Keratinocyte (primary cell): ENCODE measurements around the gene ZNF646. TPM values are rescaled to one million over a fixed set of nuclear protein-coding genes. Genes with fewer than 3 reads are reported as not detected.

Experiments used
- DNase-seq: peaks from one replicate; pipeline ENCODE4 v3.0.0-alpha.2; 2011; ENCODE audit warnings: low read depth, missing footprints, low spot score
- FAIRE-seq: peaks from 2 replicates; lab custom pipeline; 2011; peaks lifted over from hg19 to GRCh38; lab: Jason Lieb, UNC
- H2AFZ ChIP-seq: 2 replicates; pipeline ENCODE4 v1.6.0; 2012; ENCODE audit warnings: low read length, control low read depth, inconsistent platforms; ENCODE audit not compliant: control insufficient read depth
- H3K27ac ChIP-seq: 2 replicates; pipeline ENCODE4 v1.5.1; 2011; ENCODE audit warnings: low read length; ENCODE audit not compliant: control insufficient read depth, insufficient read depth
- H3K27me3 ChIP-seq: 3 replicates; pipeline ENCODE4 v1.6.0; 2011; ENCODE audit warnings: low read length; ENCODE audit not compliant: control insufficient read depth, insufficient read depth; ENCODE audit errors: extremely low read depth
- H3K36me3 ChIP-seq, 2 experiments: 2 replicates in 1 of 2; 3 replicates in 1 of 2; pipeline ENCODE4 v1.5.1; 2011; ENCODE audit warnings: low read length in 2 of 2, mild to moderate bottlenecking in 1 of 2; ENCODE audit not compliant: control insufficient read depth in 2 of 2, insufficient read depth in 2 of 2; ENCODE audit errors: extremely low read depth in 1 of 2
- H3K4me1 ChIP-seq: 3 replicates; pipeline ENCODE4 v1.5.1; 2011; ENCODE audit warnings: low read length; ENCODE audit not compliant: control insufficient read depth, insufficient read depth; ENCODE audit errors: extremely low read depth
- H3K4me2 ChIP-seq: 3 replicates; pipeline ENCODE4 v1.6.0; 2011; ENCODE audit warnings: low read depth, low read length; ENCODE audit not compliant: control insufficient read depth, insufficient read depth; ENCODE audit errors: extremely low read depth
- H3K4me3 ChIP-seq, 3 experiments: fragments of 200-600 bp in 1 of 3; sonication (generic) in 1 of 3; 2 replicates in 2 of 3; 3 replicates in 1 of 3; pipeline ENCODE4 v1.5.1; 2011 to 2016; ENCODE audit warnings: low read length in 3 of 3, mild to moderate bottlenecking in 3 of 3, control low read depth in 2 of 3, inconsistent platforms in 1 of 3, low read depth in 1 of 3, mixed read lengths in 1 of 3, mixed run types in 1 of 3, moderate library complexity in 1 of 3; ENCODE audit not compliant: control insufficient read depth in 2 of 3, insufficient read depth in 2 of 3; ENCODE audit errors: extremely low read depth in 1 of 3
- H3K79me2 ChIP-seq: 2 replicates; pipeline ENCODE4 v1.6.0; 2012; ENCODE audit warnings: low read length; ENCODE audit not compliant: control insufficient read depth, insufficient read depth
- H3K9ac ChIP-seq: 3 replicates; pipeline ENCODE4 v1.6.0; 2011; ENCODE audit warnings: low read length; ENCODE audit not compliant: control insufficient read depth, insufficient read depth; ENCODE audit errors: extremely low read depth
- H3K9me1 ChIP-seq: 3 replicates; pipeline ENCODE4 v1.6.0; 2011; ENCODE audit warnings: low read length; ENCODE audit not compliant: control insufficient read depth, insufficient read depth; ENCODE audit errors: extremely low read depth
- H3K9me3 ChIP-seq: 2 replicates; pipeline ENCODE4 v1.5.1; 2012; ENCODE audit warnings: low read depth, low read length; ENCODE audit not compliant: control insufficient read depth
- H4K20me1 ChIP-seq: 3 replicates; pipeline ENCODE4 v1.6.0; 2011; ENCODE audit warnings: low read length; ENCODE audit not compliant: control insufficient read depth, insufficient read depth; ENCODE audit errors: extremely low read depth
- EZH2 ChIP-seq: IDR thresholded peaks from one replicate; pipeline ENCODE4 v1.6.1; 2012; ENCODE audit warnings: inconsistent platforms, mild to moderate bottlenecking, low read length, moderate library complexity
- dilution Hi-C: fragments of 300-500 bp; cut with MboI; formaldehyde crosslinking; loops from one replicate; pipeline ENCODE4 v1.7.0; 2020; ENCODE audit warnings: low sequenced_read_pairs; ENCODE audit not compliant: extremely low pct_ligation_motif_present
- polyA plus RNA-seq, 5 experiments: library from polyadenylated mRNA; depleted of rRNA in 3 of 5; stranded (reverse) in 3 of 5; stranded (forward) in 1 of 5; unstranded in 1 of 5; fragments of >200 nt; gene quantifications; 1 replicate in 1 of 5; 2 replicates in 3 of 5; 3 replicates in 1 of 5; pipeline versions ENCODE4 v1.2.1 to v1.2.3, GENCODE V29; 2011 to 2012; ENCODE audit warnings: missing spikeins in 2 of 5, low read depth in 1 of 5, low replicate concordance in 1 of 5
- TF ChIP-seq, protein P1 (sequence below), 3 experiments: IDR thresholded peaks in 1 of 3; conservative IDR thresholded peaks in 1 of 3; optimal IDR thresholded peaks in 1 of 3; 2 replicates in 2 of 3; 3 replicates in 1 of 3; pipeline versions ENCODE3 to v1.5.1; 2011; ENCODE audit warnings: low read length in 3 of 3, mild to moderate bottlenecking in 3 of 3, moderate library complexity in 2 of 3, control low read depth in 1 of 3, inconsistent platforms in 1 of 3; ENCODE audit not compliant: insufficient read depth in 2 of 3; ENCODE audit errors: extremely low read depth in 1 of 3

ZNF646 gene
- polyA plus RNA-seq, 1 donor (not counting 4 experiments of a cell fraction or from before 2014, with no cell fraction given) = 2.5 TPM

- peaks cover 12% of the 10 kb centered on the region for H3K4me1 ChIP-seq
- no peak overlapping the region for H3K4me2 ChIP-seq
- peaks cover 11% of the 10 kb centered on the region for H3K79me2 ChIP-seq
- FAIRE-seq (no peak), DNase-seq (no peak)
- dilution Hi-C loops = no loop called here
- H3K27ac ChIP-seq = no peak overlapping the region
- no peaks in the 10 kb centered on the region for H3K9me1 ChIP-seq
- peaks cover 8 to 14% of the 10 kb centered on the region in 2 experiments for H3K36me3 ChIP-seq
- H2AFZ ChIP-seq = no peak overlapping the region
- no peaks in the 10 kb centered on the region for H3K27me3 ChIP-seq
- no peaks in the 10 kb centered on the region for H3K9me3 ChIP-seq
- no peak overlapping the region for H3K9ac ChIP-seq
- TF ChIP-seq, protein P1, sequence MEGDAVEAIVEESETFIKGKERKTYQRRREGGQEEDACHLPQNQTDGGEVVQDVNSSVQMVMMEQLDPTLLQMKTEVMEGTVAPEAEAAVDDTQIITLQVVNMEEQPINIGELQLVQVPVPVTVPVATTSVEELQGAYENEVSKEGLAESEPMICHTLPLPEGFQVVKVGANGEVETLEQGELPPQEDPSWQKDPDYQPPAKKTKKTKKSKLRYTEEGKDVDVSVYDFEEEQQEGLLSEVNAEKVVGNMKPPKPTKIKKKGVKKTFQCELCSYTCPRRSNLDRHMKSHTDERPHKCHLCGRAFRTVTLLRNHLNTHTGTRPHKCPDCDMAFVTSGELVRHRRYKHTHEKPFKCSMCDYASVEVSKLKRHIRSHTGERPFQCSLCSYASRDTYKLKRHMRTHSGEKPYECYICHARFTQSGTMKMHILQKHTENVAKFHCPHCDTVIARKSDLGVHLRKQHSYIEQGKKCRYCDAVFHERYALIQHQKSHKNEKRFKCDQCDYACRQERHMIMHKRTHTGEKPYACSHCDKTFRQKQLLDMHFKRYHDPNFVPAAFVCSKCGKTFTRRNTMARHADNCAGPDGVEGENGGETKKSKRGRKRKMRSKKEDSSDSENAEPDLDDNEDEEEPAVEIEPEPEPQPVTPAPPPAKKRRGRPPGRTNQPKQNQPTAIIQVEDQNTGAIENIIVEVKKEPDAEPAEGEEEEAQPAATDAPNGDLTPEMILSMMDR (optimal IDR thresholded peaks at IDR 0.05 in 1 of 3, IDR thresholded peaks at IDR 0.05 in 1 of 3, conservative IDR thresholded peaks at IDR 0.05 in 1 of 3; ENCODE audit: extremely low read depth in 1 of 3, insufficient read depth in 2 of 3, low read length in 3 of 3) = no peak
- no peak for TF ChIP-seq EZH2
- no peaks in the 10 kb centered on the region for H4K20me1 ChIP-seq
- H3K4me3 ChIP-seq = no peak overlapping the region
Observed at GRCh38 chr16:31087481-31087880, 13.3 kb downstream of the ZNF646 start.

DNA sequence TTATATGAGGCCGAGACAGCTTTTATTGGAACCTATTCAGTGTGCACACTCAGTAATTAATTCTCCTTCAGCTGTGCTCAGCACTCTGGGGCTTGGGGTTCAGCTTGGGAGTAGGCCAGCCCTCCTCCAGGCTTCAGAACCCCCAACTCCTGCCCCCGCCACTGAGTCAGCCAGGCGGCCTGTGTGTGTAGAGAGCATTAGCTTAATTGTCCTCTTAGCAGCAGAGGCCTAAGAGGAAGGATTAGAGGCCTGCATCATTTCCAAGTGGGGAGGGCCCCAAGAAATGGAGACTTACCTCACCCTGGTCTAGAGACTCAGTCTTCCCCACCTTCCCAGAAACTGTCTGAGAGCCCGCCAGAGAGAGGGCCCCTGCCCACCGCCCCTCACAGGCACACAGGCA lies 13.7 kb downstream of the ZNF646 start:
- FAIRE-seq = no peak
- TF ChIP-seq, protein P1 (optimal IDR thresholded peaks at IDR 0.05 in 1 of 3, IDR thresholded peaks at IDR 0.05 in 1 of 3, conservative IDR thresholded peaks at IDR 0.05 in 1 of 3; ENCODE audit: extremely low read depth in 1 of 3, insufficient read depth in 2 of 3, low read length in 3 of 3) = no peak
- TF ChIP-seq EZH2 = no peak
- no peak for DNase-seq
- Histone ChIP-seq H3K9me3 (no peaks in the 10 kb centered on the region), H3K4me1 (peaks cover 12% of the 10 kb centered on the region), H3K9ac (no peak overlapping the region), H3K27ac (no peak overlapping the region), H3K79me2 (peaks cover 16% of the 10 kb centered on the region), H3K4me2 (no peak overlapping the region), H4K20me1 (no peaks in the 10 kb centered on the region), H2AFZ (no peak overlapping the region), H3K4me3 (no peak overlapping the region), H3K27me3 (no peaks in the 10 kb centered on the region), H3K9me1 (no peaks in the 10 kb centered on the region), H3K36me3 (peaks cover 7 to 12% of the 10 kb centered on the region in 2 experiments)
- dilution Hi-C loops = no loop called here
